Measurements from ENCODE around the gene ZNF628.

The ZNF628 gene

GRCh38 chr19:55465460-55466240, 10.8 kb upstream of the ZNF628 start:
- no peak for DNase-seq

- DNase-seq: no peak
Observed at GRCh38 chr19:55466241-55466614, 10.2 kb upstream of the ZNF628 start.

GRCh38 chr19:55467236-55468053, 9.0 kb upstream of the ZNF628 start:
- DNase-seq: no peak

- DNase-seq: no peak
Observed at GRCh38 chr19:55468054-55468393, 8.4 kb upstream of the ZNF628 start.

GRCh38 chr19:55471266-55471665, 5.2 kb upstream of the ZNF628 start:
- no peak for DNase-seq

- DNase-seq: no peak
Observed at GRCh38 chr19:55472463-55472862, 4.0 kb upstream of the ZNF628 start.

GRCh38 chr19:55473225-55474012, 3.0 kb upstream of the ZNF628 start:
- DNase-seq: no peak

- DNase-seq: no peak
Observed at GRCh38 chr19:55474269-55475265, 1.9 kb upstream of the ZNF628 start.

- DNase-seq: no peak
Observed at GRCh38 chr19:55477905-55478304, 1.5 kb downstream of the ZNF628 start.

- no peak for DNase-seq
Observed at GRCh38 chr19:55478364-55478763, 1.9 kb downstream of the ZNF628 start.

GRCh38 chr19:55479045-55479444, 2.6 kb downstream of the ZNF628 start:
- no peak for DNase-seq

- no peak for DNase-seq
Observed at GRCh38 chr19:55479451-55480230, 3.2 kb downstream of the ZNF628 start.

- DNase-seq: no peak
Observed at GRCh38 chr19:55481148-55481793, 4.9 kb downstream of the ZNF628 start.

GRCh38 chr19:55481794-55482155, 5.4 kb downstream of the ZNF628 start:
- no peak for DNase-seq

GRCh38 chr19:55482156-55482961, 5.9 kb downstream of the ZNF628 start:
- no peak for DNase-seq

GRCh38 chr19:55482967-55483705, 6.7 kb downstream of the ZNF628 start:
- no peak for DNase-seq

GRCh38 chr19:55483706-55484592, 7.5 kb downstream of the ZNF628 start:
- no peak for DNase-seq
